HepG2 (cell line): ENCODE results near the gene ZNF334. TPM values are rescaled to one million over a fixed set of nuclear protein-coding genes. Genes with fewer than 3 reads are reported as not detected.

Experiments
- CSRNP2 ChIP-seq: sonication (generic); formaldehyde crosslinking; conservative IDR thresholded peaks from 2 replicates; pipeline ENCODE4 v1.8.0; 2022; ENCODE audit warnings: low read depth, missing genetic modification reagents
- NCOA5 ChIP-seq: sonication (generic); formaldehyde crosslinking; IDR thresholded peaks from 2 replicates; pipeline ENCODE4 v1.4.0; 2020; ENCODE audit warnings: missing genetic modification reagents
- POLR2A ChIP-seq, 2 experiments: IDR thresholded peaks; 2 replicates each; pipeline ENCODE4 v1.6.1; 2011; ENCODE audit warnings: low read depth in 2 of 2, low read length in 2 of 2, mild to moderate bottlenecking in 1 of 2, moderate library complexity in 1 of 2; ENCODE audit not compliant: insufficient read depth in 1 of 2
- POLR2G ChIP-seq: fragments of 200-400 bp; formaldehyde crosslinking; IDR thresholded peaks from 2 replicates; pipeline ENCODE4 v1.6.1; 2018; ENCODE audit warnings: mild to moderate bottlenecking, low read depth, low read length, moderate library complexity
- RFXAP ChIP-seq: sonication (generic); formaldehyde crosslinking; IDR thresholded peaks from 2 replicates; pipeline ENCODE4 v1.4.0; 2020; ENCODE audit warnings: missing genetic modification reagents, borderline replicate concordance
- YY1 ChIP-seq: IDR thresholded peaks from 2 replicates; pipeline ENCODE4 v1.6.1; 2011; ENCODE audit warnings: low read length, low read depth, moderate library complexity, mild to moderate bottlenecking; ENCODE audit not compliant: insufficient read depth, insufficient replicate concordance
- ZBTB10 ChIP-seq: sonication (generic); formaldehyde crosslinking; IDR thresholded peaks from 2 replicates; pipeline ENCODE4 v1.4.0; 2020; ENCODE audit warnings: missing genetic modification reagents, borderline replicate concordance
- ZNF136 ChIP-seq: sonication (generic); formaldehyde crosslinking; IDR thresholded peaks from 2 replicates; pipeline ENCODE4 v1.8.1; 2022; ENCODE audit warnings: low read depth, mild to moderate bottlenecking, moderate library complexity, missing genetic modification reagents
- polyA plus RNA-seq, 8 experiments: library from polyadenylated mRNA; depleted of rRNA in 3 of 8; stranded (reverse) in 7 of 8; unstranded in 1 of 8; fragments of >200 nt; fragmentation: Illumina TruSeq in 4 of 8; extraction: Trizol in 4 of 8; gene quantifications; 2 replicates each; pipeline versions ENCODE4 v1.2.1 to v1.2.3, GENCODE V29; 2011 to 2016; ENCODE audit warnings: low read depth in 4 of 8, missing spikeins in 1 of 8, mixed read lengths in 1 of 8; ENCODE audit not compliant: insufficient read depth in 1 of 8
- total RNA-seq, 5 experiments: library from RNA; depleted of rRNA; stranded (reverse); fragments of >200 nt; fragmentation: Illumina TruSeq; extraction: Trizol; gene quantifications; 2 replicates each; pipeline ENCODE4 v1.2.3, GENCODE V29; 2016; ENCODE audit warnings: low read depth in 1 of 5
- TF ChIP-seq, protein P1 (sequence below): sonication (generic); formaldehyde crosslinking; IDR thresholded peaks from 2 replicates; pipeline ENCODE4 v1.4.0; 2020; ENCODE audit warnings: mild to moderate bottlenecking, missing genetic modification reagents
- TF ChIP-seq, protein P2 (sequence below): sonication (generic); formaldehyde crosslinking; conservative IDR thresholded peaks from 2 replicates; pipeline ENCODE4 v1.8.0; 2022; ENCODE audit warnings: mild to moderate bottlenecking, moderate library complexity, missing genetic modification reagents

Gene ZNF334
- total and polyA plus RNA-seq, 2 of the 13 experiments (the other 11 are each of a cell fraction or from before 2014, with no cell fraction given): 4.8 to 7.8 TPM

GRCh38 chr20:46555370-46555956 is 42.1 kb upstream of the ZNF334 start (continued):
- TF ChIP-seq ZBTB10 (CRISPR knock-in tag): no peak
- no peak for TF ChIP-seq POLR2G
- TF ChIP-seq, protein P1, sequence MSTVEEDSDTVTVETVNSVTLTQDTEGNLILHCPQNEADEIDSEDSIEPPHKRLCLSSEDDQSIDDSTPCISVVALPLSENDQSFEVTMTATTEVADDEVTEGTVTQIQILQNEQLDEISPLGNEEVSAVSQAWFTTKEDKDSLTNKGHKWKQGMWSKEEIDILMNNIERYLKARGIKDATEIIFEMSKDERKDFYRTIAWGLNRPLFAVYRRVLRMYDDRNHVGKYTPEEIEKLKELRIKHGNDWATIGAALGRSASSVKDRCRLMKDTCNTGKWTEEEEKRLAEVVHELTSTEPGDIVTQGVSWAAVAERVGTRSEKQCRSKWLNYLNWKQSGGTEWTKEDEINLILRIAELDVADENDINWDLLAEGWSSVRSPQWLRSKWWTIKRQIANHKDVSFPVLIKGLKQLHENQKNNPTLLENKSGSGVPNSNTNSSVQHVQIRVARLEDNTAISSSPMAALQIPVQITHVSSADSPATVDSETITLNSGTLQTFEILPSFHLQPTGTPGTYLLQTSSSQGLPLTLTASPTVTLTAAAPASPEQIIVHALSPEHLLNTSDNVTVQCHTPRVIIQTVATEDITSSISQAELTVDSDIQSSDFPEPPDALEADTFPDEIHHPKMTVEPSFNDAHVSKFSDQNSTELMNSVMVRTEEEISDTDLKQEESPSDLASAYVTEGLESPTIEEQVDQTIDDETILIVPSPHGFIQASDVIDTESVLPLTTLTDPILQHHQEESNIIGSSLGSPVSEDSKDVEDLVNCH (CRISPR knock-in tag): no peak
- TF ChIP-seq YY1: no peak
- TF ChIP-seq CSRNP2 (CRISPR knock-in tag): no peak
- TF ChIP-seq NCOA5 (CRISPR knock-in tag): no peak
- no peak for TF ChIP-seq RFXAP (CRISPR knock-in tag)
- TF ChIP-seq ZNF136: no peak
- TF ChIP-seq POLR2A (IDR thresholded peaks at IDR 0.05; ENCODE audit: insufficient read depth in 1 of 2, low read depth in 2 of 2, low read length in 2 of 2): no peak
- TF ChIP-seq, protein P2, sequence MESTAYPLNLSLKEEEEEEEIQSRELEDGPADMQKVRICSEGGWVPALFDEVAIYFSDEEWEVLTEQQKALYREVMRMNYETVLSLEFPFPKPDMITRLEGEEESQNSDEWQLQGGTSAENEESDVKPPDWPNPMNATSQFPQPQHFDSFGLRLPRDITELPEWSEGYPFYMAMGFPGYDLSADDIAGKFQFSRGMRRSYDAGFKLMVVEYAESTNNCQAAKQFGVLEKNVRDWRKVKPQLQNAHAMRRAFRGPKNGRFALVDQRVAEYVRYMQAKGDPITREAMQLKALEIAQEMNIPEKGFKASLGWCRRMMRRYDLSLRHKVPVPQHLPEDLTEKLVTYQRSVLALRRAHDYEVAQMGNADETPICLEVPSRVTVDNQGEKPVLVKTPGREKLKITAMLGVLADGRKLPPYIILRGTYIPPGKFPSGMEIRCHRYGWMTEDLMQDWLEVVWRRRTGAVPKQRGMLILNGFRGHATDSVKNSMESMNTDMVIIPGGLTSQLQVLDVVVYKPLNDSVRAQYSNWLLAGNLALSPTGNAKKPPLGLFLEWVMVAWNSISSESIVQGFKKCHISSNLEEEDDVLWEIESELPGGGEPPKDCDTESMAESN (CRISPR knock-in tag): no peak
